Left forelimb (tissue), 1 donor: ENCODE measurements around the gene KCNT1.
A peak's percentile ranks its signal among the peaks of the same experiment; 100 is the strongest.

Experiments used
- DNase-seq: peaks from one replicate; pipeline ENCODE4 v3.0.0-alpha.2; 2018; ENCODE audit warnings: low spot score

Gene KCNT1

DNA sequence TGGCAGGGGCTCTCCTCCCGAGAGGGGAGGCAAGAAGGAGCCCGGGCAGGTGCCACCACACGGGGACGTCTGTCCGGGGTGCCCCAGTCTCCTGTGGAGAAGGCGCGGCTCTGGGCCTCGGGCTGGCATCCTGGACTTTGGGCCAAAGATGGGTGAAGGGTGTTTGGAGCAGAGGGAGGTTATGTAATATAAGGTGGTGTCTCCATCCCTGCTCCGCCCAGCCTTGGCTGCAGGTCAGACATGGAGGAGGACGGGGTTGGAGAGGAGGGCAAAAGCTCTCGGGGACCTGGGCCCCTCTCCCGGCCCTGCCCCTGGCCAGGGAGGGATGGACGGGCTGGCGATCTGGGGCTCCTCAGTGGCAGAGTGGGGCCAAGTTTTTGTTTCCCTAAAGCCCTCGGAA, 1.5 kb upstream of the KCNT1 start:
- no peak for DNase-seq

DNA sequence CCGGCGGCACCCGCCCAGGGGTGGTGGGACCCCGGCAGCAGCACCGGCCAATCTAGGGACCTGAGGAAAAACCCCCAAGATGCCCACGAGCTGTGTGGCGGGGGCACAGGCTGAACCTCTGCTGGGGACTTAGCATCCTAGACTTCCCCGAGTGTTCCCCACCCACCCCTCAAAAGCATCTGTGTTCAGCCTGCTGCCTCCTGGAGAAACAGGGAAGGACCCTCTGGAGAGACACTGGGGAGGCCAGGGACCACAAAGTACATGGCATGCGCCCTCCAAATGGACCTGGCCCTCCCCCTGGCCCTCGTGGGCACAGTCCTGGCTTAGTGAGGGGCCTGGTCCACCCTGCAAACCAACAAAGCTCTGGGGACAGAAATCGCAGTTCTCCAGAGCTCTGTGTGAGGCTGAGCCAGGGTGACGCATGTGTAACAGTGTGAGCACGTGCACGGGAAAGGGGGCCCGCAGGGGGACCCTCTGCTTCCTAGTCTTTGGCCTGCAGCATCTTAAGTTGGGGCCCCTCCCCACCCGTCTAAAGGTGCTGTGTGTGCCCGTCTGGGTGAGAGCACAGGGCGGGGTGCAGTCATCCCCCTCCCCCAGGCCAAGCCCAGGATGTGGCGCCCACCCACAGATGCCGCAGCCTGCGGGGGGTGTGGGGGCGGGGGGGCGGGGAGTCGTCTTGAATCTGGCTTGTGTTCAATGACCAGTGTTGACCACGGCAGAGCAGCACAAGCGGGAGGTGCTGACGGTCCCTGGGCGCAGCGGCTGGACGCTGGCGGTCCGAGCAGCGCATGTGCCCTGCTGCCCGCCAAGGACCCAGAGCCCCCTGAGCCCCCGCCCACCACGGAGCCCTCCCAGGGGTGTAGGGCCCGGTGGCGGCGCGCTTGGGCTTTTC, 672 bp upstream of the KCNT1 start:
- DNase-seq, result no peak

DNA sequence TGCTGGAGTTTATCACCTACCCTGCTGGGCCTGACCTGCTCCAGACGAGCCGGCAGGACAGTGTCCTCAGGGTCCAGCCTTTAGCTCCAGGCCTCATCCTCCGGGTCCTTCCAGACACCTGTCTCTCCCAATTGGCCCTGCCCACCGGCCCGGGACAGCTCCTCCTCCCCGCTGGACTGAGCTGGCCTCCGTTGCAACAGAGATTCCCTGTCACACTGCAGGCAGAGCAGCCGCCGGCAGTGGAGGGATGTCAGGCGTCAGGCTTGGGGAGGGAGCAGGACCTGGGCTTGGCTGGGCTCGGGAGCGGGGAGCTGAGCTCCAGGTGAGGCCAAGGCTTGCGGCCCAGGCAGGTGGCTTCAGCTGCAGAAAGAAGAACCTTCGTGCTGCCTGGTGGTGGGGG, 1.7 kb downstream of the KCNT1 start:
- no peak for DNase-seq

DNA sequence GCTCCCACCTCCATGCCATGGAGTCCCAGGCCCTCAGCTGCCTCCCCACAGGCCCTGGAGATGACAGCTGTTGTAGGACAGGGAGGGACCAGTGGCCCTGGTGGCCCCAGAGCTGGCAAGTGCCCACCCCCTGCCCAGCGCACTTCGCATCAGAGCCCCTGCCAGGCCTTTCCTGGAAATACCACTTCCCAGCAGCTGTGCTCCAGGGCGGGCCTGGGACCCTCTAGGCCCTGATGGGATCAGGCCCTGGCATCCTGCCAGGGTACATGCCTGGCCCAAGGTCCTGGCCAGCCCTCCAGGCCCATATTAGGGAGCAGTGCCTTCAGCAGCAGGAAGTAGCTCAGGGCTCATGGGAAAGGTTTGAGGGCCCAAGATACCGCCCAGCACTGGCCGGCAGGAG, 2.5 kb downstream of the KCNT1 start:
- peak; percentile 79 for DNase-seq

DNA sequence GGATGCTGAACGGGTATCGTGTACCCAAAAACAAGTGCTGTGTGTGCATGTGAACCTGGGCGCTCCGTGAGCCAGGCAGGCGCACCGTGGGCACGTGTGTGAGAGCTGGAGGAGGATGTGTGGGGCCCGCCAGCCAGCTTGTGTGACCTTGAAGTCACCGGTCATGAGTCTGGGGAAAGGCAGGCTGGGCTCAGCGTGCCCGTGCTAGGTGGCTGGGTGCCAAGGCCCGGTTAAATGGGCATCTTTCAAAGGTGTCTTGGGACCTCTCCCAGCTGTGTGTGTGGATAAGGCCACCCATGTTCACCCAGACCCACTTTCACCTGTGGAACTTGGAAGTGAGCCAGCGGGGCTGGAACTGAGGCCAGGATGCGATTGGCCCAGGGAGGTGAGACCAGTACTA, 3.4 kb downstream of the KCNT1 start:
- no peak for DNase-seq

DNA sequence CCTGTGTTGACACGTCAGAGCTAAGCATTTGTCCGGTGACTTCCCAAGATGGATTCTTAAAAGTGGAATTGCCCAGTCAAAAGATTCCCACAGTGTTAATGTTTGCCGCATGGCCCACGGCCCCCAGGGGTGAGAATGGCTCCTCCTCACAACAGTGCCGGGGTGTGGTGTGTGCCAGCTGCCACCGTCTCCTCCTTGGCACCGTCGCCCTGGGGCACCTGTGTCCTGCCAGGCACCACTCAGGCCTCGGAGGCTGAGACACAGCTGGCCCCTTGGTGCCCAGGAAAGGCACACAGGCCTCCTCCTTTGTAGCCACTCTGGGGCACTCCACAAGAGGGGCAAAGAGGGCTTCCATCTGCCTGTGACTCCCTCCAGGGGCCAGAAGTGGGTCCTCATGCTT, 4.3 kb downstream of the KCNT1 start:
- no peak for DNase-seq

DNA sequence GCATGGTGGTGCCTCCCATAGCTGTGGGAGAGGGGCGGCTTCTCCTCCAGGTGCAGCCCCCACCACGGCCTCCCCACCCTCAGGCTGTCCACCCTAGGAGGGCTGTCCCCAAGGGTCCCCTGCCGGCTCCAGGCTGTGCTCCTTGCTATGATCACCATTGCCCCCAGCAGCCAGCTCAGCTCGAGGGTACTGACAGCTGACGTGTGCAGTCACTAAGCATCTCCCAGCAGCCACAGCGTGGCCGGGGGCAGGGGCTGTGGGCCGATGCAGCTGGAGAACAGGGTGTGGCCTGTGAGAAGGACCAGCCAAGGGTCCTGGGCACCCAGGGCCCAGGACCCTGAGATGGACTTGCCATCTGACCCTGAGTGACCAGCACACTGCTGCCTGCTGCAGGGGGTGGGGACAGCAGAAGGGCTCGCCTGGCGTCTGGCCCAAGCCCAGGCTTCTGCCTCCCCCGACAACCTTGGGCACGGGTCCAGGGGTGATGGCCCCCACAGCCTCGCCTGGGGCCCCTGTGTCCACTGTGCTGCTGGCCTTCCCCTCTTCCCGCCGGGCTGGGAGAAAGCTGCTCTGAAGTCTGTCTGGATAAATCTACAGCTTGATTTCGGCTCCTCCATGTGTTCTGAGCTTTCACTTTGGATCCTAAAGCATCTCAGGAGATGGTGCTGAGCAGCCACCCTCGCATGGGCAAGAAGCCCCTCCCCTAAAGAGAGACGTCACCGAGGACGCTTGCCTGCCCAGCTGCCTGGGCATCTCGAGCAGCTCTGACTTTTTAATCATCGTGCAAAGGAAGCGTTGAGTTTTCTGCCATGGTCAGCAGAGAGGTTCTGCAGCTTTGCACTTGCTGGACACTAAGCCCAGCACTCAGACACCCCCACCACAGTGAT, 5.5 kb downstream of the KCNT1 start:
- no peak for DNase-seq

DNA sequence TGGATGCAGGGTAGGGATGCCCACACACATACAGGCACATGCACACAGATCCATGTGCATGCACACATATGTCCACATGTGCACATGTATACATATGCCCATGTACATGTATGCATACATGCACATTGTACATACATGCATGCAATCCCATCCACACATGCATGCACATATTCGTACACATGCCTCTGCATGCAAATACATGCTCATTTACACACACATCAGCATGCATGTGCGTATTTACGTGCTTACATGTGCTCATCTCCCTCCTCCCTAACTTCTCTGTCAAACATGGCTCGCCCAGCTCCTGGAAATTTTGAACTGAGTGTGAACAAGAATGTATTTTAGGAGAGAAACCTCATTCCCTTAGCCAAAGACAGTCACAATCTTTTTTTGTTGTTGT, 6.2 kb downstream of the KCNT1 start:
- no peak for DNase-seq

DNA sequence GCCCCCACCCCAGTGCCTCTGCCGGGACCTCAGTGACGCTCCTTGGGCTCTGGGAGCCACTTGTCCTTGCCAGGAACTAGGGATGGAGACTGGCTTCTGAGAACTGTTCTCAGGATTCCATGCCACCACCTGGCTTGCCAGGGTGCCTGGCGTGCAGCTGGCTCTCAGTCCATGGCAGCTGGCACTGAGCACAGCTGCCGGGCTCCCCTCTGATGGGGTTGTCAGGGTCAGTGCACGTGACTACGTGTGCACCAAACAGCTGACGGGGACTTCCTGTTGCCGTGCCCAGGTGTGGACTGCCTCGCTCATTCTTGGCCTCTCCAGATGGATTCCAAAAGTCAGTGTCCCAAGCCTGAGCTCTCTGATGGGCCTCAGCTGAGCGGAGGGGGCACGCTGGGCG, 9.4 kb downstream of the KCNT1 start:
- DNase-seq, result no peak

DNA sequence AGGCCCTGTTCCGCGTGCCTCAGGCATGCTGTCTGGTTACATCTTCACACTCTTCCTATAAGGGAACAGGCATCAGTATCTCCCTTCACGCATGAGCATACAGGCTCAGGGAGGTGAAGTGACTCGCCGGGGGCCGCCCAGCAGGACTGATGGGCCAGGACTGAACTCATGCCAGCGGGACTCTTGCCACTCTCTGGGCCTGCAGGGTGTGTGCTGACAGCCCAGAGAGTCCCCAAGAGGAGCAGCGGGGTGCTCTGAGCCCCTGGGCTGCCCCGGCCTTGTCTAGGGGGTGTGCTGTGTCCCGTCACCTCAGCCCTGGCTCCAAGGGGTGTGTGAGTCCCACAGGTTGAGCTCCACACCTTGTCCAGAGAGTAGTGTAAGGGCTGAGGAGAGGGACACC, 9.9 kb downstream of the KCNT1 start:
- DNase-seq, result no peak

DNA sequence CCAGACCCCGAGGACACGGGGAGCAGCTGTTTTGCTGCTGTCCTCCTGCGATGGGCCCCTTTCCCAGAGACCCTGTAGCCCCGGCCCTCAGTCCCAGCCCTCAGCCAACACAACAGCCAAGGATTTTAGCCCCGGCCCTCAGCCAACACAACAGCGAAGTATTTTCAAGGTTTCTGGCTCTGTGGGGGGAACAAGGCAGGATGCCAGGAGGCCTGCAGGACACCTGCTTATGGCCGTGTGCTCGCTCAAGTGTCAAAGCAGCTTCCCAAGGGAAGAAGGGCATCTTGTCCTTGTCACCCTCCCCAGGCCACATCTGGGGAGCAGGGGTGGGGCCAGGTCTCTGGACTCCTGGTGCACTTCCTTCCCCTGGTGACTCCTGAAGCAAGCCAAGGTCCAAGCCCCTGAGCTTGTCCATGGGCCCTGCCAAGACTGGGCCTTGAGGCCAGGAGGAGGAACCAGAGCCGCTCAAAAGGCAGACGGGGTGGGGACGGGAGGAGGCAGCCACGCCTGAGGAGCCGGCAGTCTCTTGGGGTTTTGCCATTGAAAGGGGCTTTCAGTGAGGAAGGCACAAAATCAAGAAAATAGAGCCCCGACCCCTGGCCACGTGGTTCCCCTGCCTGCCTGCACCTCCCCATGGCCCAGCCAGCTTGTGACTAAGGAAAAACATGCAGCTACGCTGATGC, 10.8 kb downstream of the KCNT1 start:
- peak; percentile 73 for DNase-seq

DNA sequence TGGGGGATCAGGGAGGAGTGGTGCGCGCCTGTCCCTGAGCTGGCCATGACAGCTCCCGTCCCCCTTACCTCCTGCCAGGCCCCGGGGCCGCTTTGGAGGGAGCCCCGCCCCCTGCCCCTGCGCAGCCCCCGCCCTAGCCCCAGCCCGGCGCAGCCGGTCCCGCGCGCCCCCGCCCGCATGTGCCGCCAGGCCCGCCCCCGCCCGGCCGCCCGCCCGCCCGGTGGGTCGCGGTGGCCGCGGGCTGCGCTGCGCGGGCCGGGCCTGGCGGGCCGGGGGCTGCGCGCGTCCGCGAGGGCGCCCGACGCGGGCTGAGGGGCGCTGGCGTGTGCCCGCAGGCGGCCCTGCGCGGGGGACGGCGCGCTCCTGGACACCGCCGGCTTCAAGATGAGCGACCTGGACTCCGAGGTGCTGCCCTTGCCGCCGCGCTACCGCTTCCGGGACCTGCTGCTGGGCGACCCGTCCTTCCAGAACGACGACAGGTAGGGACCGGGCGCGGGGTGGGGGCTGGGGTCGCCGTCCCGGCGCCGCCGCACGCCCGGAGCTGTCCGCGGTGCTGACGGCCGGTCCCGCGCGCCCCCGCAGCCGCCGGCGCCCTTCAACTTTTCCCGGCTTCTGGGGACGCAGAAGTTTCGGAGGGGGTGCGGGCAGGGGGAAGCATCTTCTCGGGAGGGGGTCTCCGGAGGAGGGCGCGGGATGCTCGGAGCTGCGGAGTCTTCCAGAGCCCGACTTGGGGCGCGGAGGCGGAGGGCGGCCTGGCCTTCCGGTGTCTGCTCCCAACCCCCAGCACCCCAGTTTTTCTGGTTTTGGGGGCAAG, 12.5 kb downstream of the KCNT1 start:
- DNase-seq, result no peak

DNA sequence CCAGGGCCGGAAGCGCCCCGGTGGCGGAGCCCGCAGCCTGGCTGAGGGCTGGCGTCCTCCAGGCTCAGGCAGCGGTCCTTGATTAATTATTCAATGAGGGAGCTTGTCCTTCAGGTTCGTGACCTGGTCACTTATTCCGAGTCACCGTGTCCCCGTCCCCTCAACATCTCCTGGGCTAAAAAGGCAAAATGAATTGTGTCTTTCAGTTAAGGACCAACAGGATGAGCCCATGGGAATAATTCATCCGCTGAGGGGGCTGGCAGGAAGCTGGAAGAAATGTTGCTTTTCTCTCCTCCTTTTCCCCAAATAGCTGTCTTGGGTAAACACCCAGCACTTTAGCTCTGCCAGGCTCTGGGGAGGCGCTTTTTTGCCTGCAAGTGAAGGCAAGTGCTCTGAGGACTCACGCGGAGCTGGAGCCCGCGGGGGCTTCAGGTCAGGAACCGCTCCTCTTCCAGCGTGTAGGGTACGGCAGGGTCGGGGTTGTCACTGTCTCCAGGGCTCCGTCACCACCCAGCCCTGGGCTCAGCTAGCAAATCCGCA, 13.1 kb downstream of the KCNT1 start:
- DNase-seq, result no peak

DNA sequence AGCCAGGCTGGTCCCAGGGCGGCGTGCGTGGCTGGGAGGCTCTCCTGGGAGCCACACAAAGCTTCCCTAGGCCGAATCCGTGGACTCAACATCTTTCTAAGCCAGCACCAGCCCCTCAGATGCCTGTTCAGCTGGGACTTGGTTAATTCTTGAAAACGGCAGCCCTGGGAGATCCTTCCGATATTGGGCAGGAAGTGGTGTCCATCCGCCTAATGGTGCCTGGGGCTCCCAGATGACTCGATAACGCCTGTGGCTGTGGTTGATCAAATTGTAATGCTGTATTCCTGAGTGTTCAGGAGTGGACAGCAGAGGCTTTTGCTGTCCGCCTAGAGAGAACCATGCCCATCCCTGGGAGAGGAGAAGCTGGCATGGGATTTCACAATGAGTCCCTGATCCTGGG, 14.1 kb downstream of the KCNT1 start:
- DNase-seq, result no peak

DNA sequence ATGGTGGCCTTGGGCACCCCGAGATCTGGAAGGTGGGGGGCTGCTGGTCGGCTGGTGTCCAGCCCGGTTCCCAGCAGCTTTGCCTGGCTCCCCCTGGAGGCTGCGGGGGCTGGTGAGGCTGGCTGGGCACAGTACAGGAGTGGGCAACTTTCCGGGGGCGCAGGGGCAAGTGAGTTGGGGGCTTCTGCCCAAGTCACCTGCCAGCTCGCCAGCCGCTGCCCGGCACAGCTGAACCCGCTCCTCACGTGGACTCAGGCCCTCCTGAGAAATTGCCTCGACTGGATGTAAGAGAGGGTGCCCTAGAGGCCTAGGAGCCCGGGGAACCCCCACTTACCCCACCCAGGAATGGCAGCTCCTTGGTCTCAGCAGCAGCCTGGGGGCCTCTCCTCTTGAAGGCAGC, 15.4 kb downstream of the KCNT1 start:
- no peak for DNase-seq

DNA sequence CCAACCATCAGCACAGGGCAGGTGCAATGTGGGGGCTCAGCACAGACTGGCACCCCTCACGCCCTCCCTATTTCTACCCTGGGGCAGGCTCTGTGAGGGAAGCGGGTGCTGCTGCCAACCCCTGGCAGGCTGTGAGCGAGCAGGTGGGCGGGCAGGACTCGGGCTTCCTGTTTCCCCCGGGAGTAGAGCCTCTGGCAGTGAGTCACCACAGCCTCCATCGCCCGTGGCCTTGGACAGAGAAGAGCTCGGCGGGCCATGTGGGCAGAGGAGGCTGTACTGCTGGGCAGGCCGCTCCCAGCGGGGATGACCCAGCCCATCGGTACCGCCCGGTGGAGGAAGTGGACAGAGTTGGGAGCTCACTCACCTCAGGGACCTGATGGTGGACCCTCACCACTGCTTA, 16.6 kb downstream of the KCNT1 start:
- DNase-seq, result no peak

DNA sequence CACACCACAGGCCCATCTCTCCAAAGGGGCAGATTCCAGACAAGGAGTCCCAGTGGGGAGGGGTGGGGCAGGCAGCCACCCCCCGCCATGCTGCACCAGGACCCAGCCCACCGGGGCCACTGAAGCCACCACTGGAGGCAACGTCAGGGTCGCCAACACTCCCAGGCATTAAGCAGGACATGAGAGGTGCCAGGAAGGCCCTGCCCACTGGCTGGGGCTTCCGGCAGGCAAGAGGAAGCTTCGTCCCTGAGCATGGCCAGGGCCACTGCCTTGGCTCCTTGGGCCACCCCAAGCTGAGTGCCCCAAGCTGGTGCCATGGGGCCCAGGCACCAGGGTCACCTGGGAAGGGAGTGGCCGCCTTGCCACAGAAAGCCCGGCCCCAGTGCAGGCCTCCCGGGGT, 17.5 kb downstream of the KCNT1 start:
- DNase-seq, result no peak

DNA sequence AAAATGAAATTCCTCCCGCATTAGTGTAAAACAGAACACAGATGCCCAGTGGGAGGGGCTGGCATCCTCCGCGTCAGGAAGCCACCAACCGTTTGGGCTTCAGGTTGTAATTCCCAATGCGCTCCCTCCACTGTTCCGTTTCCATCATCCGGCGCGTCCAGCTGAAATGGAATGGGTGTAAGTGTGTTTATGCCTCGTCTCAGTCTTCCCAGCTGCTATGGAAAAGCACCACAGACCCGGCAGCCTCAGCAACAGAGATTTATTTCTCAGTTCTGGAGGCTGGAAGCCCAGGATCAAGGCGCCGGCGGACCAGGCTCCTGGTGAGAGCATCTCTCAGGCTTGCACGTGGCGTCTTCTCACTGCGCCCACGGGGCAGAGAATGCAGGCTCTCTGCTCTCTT, 20.4 kb downstream of the KCNT1 start:
- DNase-seq, result no peak

DNA sequence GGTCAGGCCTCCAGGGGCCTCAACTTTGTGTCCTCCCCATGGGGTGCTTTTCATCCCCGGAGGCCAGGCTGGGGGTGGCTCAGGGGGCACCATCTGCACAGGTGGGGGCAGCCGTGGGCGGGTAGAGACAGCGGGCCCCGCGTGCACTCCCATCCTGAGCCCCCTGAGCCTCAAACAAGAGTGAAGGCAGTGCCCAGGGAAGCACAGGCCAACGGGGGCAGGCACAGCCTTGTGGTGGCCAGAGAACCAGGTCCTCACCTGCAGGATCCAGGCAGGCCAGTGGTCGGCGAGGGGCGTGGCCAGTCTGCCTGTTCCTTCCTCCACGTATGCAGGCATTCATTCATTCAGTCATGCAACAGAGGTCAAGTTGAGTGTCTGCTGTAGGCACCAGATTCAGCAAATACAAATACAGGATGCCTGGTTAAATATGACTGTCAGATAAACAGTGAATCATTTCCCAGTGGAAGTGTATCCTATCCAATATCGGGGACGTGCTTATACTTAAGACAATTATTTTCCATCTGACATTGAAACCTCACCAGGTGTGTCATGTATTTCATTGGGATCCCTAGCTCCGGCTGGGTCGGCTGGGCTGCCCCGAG, 22.3 kb downstream of the KCNT1 start:
- no peak for DNase-seq

DNA sequence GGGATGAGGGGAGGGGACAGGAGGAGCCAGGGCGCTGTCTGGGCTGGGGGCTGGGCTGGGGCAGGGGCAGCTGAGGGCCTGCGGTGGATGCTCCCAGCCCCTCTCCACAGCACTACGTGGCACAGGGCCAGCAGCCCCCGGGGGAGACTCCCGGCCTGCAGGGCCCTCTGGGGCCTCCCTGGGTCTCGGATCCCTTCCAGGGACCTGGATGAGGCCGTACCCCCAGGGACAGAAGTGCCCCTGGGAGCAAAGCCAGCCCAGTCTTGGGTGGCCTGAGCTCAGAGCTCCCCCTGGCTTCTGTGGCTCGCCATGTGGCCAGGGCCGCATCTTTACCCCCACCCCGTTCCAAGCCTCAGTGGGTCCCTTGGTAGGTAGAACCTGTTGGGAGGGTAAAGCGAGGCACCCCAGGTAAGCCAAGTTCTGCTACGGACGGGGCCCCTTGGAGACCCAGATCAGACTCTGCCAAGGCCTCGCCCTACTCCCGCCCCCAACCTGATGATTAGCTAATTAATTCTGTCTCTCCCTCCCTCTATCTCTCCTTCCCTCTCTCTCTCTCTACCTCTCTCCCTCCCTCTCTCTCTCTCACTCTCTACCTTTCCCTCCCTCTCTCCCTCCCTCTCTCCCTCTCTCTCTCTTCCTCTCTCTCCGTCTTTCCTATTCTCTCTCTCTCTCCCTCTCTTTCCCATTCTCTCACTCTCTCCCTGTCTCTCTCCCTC, 24.3 kb downstream of the KCNT1 start:
- DNase-seq, result no peak
